GM18870 (cell line): ENCODE data around the gene ZCCHC13.
"Not testable (repeated sequence)": the region's sequence is repeated elsewhere in the genome, so short reads cannot be mapped to it uniquely, and the experiment has no call there.

Experiments
- ATAC-seq: cut with Tn5 transposase; IDR thresholded peaks from one replicate; pipeline ENCODE4 v1.9.1; 2021; ENCODE audit warnings: moderate library complexity; ENCODE audit not compliant: unreplicated experiment

The ZCCHC13 gene

GRCh38 chrX:74304016-74304415 lies at the start of gene ZCCHC13:
TSS of gene ZCCHC13 (plus strand) at chrX:74304180. CDS start at chrX:74304267, 87 bp downstream.
- no peak for ATAC-seq

GRCh38 chrX:74258111-74258510 lies 45.9 kb upstream of the ZCCHC13 start:
- ATAC-seq: not testable (repeated sequence)

GRCh38 chrX:74259885-74260491 lies 44.0 kb upstream of the ZCCHC13 start:
- no peak for ATAC-seq

GRCh38 chrX:74262452-74263209 lies 41.3 kb upstream of the ZCCHC13 start:
- no peak for ATAC-seq

- no peak for ATAC-seq
Measured at GRCh38 chrX:74270393-74270792, 33.6 kb upstream of the ZCCHC13 start.

GRCh38 chrX:74272230-74272629 lies 31.8 kb upstream of the ZCCHC13 start:
- peak; percentile 87 for ATAC-seq

- ATAC-seq: no peak
Measured at GRCh38 chrX:74274516-74274915, 29.5 kb upstream of the ZCCHC13 start.

GRCh38 chrX:74277320-74277719 lies 26.7 kb upstream of the ZCCHC13 start:
- no peak for ATAC-seq

- ATAC-seq: no peak
Measured at GRCh38 chrX:74277846-74278245, 26.1 kb upstream of the ZCCHC13 start.

GRCh38 chrX:74280759-74281158 lies 23.2 kb upstream of the ZCCHC13 start:
- peak; percentile 79 for ATAC-seq

GRCh38 chrX:74284391-74284952 lies 19.5 kb upstream of the ZCCHC13 start:
- no peak for ATAC-seq

- no peak for ATAC-seq
Measured at GRCh38 chrX:74286950-74287740, 16.8 kb upstream of the ZCCHC13 start.

- ATAC-seq: no peak
Measured at GRCh38 chrX:74291577-74291963, 12.4 kb upstream of the ZCCHC13 start.

- ATAC-seq: peak; percentile 81
Measured at GRCh38 chrX:74291964-74292807, 11.8 kb upstream of the ZCCHC13 start.

GRCh38 chrX:74292808-74293123 lies 11.2 kb upstream of the ZCCHC13 start:
- ATAC-seq: no peak

GRCh38 chrX:74293343-74293946 lies 10.5 kb upstream of the ZCCHC13 start:
- ATAC-seq: peak; percentile 28

- no peak for ATAC-seq
Measured at GRCh38 chrX:74295101-74295500, 8.9 kb upstream of the ZCCHC13 start.

GRCh38 chrX:74297766-74298165 lies 6.2 kb upstream of the ZCCHC13 start:
- no peak for ATAC-seq

GRCh38 chrX:74300869-74301268 lies 3.1 kb upstream of the ZCCHC13 start:
- no peak for ATAC-seq

GRCh38 chrX:74318672-74319071 lies 14.7 kb downstream of the ZCCHC13 start:
- no peak for ATAC-seq
